Hippocampal formation (tissue), 2 donors: ENCODE data around the gene PLXND1.
"Not testable (repeated sequence)": the region's sequence is repeated elsewhere in the genome, so short reads cannot be mapped to it uniquely, and the experiment has no call there.

Experiments used
- DNase-seq, 2 donors: peaks; one replicate each; lab custom pipeline; 2025; lab: John Stamatoyannopoulos, UW

Gene PLXND1

DNA sequence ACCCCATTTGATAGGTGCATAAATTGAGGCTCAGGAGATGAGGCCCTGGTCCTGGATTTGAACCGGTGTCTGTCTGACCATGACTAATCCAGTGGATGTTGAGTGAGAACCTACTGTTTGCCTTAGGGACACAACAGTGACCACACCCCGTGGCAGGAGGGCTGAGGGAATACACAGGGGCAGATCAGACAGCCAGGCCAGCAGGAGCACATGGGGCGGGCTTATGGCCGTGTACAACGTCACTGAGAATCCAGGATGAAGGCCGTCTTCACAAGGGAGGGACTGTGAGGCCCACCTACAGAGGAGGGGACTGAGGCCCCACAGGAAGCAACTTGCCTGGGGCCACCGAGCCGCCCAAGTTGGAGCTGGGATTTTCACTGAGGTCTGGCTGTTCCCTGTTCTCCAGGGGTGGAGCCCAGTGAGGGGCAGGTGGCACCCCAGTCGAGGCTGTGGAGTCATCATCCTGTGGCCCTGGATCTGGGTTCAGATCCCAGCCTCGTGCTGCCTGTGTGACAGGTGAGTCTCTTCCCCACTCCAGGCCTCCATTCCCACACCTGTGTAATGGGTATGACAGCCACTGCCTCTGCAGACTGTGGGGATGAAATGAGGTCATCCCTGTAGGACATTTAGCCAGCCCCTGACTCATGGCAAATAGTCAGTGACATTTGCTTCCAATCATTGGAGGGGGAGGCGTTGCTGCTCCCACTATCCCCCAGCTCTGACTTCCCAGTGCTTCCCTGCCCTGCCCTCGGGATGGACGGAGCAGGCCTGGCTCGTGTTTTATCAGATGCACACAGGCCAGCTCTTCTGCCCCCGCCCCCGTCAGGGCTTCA lies 6.3 kb upstream of the PLXND1 start:
- DNase-seq: no peak

DNA sequence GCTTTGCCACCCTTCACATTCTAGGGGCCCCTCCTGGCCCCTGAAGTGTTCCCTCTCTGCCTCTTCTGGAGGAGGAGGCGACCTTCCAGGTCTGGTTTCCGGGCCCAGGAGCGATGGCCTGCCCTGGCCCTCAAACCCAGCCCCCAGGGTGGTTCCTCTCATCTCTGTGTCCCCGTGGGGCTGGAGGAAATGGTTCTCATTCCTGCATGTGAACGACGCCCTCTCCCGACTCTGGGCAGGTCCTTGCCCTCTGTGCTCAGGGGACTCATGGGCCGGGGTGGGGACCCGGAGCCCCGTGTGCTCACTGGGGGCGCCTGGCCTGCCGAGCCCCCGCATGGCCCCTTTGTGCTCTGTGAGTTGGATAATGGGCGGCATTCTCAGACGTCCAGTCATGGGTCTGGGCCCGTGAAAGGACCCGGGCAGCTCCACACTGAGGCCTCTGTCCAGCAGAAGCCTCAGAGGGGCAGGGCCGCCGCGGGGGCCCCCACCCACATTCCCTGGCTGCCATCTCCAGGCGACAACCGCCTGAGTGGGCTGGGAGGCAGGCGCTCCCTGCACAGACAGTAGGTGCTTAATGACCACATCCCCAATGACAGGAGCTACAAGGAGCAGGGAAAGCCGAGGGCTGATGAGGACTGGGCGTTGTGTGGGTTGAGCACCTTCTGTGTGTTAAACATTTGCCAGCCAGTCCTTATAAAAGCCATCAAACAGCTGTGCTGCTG lies 5.5 kb upstream of the PLXND1 start:
- no peak for DNase-seq

DNA sequence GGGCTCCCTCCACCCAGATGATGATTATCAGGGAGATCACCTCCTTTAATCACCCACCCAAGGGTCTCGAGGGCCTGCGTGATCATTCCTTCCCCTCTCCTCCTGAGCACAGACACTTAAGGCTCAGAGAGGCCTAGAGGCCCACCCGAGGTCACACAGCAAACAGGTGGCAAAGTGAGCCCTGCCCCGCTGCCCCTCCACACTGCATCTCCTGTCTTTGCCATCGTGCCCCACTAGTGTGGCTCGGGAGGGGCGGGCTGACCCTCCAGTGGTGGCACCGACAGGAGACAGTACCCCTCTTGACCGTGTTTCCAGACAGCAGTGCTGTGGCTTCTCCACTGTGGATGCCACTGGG lies 4.9 kb upstream of the PLXND1 start:
- DNase-seq: no peak

DNA sequence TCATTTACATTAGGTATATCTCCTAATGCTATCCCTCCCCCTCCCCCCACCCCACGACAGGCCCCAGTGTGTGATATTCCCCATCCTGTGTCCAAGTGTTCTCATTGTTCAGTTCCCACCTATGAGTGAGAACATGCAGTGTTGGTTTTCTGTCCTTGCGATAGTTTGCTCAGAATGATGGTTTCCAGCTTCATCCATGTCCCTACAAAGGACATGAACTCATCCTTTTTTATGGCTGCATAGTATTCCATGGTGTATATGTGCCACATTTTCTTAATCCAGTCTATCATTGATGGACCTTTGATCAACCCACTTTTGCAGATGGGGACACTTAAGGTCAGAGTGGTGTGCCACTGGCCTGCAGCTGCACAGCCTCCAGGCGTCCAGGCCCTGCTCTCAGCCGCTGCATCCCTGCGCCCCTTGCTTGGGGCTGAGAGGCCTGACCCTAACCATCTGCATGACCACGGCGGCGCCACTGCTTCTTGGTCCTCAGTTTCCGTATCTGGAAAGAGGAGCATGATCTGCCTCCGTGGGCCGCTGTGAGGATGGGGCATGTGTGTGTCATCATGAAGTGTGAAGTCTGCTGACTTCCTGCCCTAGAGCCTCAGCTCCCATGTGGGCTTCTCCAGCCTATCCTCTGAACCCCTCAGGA lies 4.4 kb upstream of the PLXND1 start:
- DNase-seq: not testable (repeated sequence)

DNA sequence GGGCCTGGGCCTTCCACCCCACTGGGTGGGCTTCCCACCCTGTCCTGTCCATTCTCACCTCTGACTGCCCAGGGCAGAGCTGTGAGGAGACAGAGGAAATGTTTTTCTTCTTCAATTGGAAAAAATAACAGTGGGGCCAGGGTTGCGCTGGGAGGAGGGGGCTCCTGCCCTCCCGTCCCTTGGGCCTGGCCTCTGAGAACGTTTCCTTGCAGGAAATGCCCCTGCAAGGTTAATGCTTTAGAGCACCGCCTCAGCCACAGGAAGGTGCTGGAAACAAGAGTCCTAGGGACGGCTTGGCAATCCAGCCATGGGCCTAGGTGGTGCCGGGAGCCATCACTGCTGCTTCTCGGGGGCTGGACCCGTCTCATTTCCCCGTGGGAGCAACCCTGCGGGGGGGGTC lies 3.8 kb upstream of the PLXND1 start:
- no peak for DNase-seq

DNA sequence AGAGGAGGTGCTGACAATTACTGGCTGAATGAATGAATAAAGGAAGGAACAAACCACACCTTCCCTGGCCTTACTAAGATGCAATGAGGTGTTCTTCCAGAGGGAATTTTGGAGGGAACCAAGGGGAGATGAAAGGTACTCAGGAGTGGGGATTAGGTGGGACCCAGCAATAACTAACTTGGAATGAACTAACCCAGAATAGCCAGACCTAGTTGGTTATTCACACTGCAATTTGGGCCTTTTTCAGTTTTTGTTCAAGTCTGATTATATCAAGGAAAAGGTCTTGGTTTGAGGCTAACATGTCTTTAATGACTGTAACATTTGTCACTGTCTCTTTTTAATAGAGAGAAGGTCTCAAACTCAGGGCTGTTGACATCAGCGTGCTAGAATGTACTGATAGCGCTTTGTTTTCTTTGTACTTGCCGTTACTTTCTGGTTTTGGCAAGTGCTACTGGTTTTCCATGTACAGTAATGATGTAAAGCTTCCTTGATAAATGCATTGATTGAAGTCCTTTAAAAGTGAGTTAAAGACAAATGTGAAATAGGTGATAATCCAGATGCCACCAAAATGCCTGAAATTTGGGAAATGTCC lies 3.2 kb upstream of the PLXND1 start:
- no peak for DNase-seq

DNA sequence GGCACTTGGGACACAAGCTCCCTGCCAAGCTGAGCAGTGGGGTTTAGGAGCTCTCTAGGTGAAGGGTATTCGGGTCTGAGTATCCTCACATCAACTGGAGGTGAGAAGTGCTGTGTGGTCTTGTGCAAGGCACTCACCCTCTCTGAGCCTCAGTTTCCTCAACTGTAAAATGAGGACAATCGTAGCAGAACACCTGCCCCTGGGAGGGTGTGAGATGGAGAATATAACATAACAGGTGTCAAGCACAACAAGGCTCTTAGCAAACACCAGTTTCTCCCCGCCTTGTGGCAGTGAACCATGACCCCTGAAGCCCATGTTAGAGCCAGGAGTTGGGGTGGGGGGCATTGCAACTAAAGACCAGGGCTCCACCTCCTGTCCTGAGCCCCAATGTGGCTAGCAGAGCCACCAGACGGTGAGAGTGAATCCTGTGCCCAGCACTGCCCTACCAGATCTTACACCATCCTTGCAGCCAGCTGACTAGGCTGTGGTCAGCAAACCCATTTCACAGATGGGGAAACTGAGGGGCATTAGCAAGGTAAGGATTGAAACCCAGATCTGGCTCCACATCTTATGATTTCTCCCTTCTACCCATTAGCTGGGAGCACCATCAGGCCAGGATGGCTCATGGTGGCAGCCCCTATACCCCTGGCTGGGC lies 2.6 kb upstream of the PLXND1 start:
- DNase-seq: no peak

DNA sequence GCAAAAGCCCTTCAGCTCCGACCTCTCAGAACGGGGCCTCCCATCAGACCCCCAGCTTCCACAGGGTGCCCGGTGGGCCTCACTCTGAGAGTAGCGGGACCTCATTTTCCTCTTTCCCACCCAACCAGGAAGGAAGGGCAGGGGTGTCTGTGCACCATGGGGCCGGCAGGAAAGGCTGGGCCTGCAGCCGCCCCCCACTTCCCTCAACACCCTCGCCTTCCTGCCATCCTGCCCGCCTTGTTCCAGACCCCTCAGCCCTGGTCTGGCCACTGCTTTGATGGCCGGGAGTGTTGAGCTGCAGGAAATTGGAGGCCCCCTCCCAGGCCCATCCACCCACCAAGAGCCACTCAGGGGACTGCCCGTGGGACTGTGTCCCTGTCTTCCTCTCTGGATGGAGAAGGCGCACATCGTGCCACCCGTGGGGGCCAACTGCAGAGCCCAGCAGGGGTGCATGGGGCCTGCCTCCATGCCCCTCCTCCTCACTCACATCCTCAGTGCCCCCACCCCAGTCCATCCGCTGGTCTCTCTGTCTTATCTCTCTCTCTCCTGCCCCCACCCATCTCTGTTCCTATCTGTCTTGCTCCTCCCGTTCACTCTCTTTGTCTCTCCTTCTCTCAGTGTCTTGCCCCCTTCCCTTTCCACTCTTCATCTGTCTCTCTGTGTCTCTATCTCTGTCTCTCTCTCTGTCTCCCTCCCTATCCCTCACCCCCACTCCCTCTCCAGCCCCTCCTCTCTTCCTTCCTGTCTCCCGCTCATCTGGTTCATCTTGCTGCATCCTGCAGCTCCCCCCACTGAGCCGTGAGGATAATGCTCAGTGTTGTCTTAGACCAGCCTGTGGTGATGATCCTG lies 1.8 kb upstream of the PLXND1 start:
- peak in 1 of 2 donors; percentile 41 for DNase-seq

DNA sequence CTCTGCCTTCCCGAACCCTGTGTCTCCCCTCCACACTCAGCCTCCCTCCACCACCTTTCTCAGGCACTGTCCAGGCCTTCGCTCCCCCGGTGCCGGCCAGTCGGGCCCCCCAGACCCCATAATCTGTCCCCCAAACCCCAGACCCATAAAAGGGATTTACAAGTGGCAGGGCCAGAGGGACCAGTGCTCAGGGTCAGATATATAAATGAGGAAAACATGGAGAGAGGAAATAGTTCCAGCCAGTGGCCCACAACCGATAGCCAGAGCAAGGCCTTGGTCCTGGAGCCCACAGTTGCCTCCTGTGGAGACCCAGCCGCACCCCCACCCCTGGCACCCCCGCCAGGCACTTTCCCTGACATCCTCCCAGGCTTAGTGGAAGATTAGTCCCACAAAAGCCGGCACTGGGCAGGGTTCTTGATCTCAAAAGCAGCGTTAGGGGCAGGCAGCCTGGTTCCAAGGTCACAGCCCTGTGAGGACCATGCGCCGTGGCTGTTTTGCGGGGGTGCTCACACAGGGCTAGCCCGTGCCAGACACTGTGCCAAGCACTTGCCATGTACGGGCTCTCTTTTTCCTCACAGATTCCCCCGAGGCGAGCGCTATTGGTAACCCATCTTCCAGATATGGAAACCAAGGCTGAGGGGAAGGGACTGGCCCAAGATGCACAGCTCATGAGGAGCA lies 1.1 kb upstream of the PLXND1 start:
- peak in 1 of 2 donors; percentile 15 for DNase-seq

DNA sequence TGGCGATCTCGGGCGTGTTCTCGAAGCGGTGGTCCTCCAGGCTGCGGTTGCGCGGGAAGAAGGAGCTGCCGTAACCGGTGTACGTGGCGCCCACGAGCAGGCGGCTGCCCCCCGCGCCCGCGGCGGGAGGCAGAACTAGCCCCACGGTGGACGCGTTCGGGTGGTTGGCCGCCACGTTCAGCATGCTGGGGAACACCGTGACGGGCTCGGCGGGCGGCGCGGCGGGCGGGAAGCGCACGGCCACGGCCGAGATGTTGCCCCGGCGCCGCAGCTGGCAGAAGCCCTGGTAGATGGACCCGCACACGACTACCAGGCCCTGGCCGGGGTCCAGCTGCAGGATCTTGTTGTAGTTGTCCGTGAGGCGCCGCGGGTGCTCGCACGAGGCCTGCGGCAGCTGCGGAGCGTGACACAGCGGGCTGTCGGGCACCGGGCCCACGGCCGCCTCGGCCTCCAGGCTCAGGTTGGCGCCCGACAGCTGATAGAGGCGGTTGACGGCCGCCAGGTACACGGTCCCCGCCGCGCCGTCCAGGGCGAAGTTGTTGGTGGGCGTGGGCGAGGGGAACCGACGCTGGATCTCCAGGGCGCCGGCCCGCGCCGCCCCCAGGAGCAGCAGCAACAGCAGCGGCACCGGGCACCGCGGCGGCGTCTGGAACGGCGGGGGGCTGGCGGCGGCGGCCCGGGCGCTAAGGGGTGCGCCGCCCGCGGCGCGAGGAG lies 397 bp downstream of the PLXND1 start:
- DNase-seq: peak in 1 of 2 donors; percentile 29

DNA sequence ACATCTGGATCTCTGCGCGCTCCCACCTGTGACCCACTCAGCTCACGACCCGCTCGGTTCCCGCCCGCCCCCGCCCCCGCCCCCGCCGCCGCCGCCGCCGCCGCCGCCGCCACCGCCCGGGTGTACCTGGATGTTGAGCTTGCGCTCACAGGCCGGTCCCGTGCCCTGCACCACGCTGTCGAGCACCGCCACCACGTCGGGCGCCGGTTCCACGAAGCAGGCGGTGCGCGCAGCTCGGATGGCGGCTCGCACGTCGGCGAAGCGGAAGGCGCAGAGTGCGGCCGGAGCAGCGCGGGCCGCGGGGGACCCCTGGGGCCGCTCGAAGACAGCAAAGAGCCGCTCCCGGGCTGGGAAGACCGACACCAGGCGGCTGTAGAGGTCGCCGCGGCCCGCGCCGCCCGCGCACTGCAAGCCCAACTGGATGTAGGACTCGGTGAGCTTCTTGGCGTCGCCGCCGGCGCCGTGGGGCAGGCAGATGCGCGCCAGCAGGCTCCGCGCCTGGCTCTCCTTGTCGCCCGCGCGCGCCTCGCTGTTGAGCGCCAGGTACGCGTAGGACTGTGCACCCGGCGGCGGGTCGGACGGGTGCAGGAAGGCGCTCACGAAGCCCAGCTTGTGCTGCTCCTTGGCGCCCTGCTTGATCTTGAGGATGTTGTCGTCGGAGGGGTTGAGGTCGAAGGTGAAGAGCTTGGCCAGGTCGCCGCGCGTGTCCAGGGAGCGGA lies 1.1 kb downstream of the PLXND1 start:
- peak in 1 of 2 donors; percentile 34 for DNase-seq

DNA sequence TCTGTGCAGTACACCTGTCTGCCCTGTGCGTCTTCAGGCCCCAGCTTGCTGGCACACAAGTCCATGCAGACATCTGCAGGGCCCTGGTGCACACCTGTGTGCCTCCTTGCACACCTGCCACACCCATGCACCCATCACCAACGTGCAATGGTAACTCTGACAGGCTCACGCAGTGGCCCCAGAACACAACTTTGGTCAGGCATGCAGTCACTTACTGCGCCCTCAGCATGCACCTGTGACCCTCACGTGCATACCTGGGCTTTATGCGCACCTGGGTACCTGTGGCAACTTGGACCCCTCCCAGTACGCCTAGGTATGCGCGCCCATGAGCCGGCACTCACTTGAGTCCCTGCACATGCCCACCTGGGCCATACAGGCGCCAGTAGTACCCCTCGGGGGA lies 1.7 kb downstream of the PLXND1 start:
- DNase-seq: no peak

DNA sequence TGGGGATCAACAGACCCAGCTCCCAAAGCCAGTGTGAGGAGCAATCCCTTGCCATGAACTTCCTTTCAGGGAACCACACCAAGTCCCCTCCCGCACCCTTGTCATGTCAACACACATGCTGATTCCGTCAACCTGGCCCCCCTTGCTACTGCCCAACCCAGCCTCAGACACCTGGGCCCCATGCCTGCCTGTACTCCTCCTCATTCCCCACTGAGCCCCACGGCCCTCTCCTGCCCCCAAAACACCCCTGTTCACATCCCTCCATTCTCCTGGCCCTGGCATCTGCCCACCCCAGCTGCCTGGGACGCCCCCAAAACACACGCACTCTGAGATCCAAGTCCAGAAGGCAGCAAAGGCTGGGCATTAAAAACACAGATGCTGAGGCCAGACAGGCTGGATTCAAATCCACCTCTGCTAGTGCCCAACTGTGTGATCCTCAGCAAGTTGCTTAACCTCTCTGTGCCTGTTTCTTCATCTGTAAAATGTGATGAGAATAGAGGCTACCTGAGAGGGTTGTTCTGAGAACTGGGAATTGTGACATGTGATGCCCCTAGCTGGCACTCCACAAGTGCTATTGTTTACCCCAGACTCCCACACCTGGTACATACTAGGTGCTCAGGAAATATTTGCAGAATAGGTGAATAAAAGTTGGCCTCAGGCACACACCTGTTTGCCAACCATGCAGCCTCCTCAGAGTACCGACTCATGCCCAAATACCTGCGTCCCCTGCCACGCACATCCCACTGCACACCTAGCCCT lies 2.3 kb downstream of the PLXND1 start:
- DNase-seq: no peak

DNA sequence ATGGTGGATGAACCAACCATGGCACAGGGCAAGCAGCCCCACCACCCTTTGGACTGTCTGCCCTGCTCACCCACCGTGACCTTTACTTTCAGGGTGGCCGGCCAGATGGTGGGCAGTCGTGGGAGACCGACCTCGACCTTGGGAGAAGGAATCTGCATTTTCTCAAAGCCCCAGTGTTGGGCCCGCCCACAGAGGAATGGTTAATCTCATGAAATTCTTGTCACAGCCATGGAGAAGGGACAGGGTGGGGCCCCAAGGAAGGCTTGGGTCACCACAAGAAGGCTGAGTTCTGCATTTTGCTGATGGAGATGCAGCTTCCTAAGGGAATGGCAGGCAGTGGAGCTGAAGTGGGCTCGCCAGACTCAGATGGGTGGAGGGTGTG lies 2.9 kb downstream of the PLXND1 start:
- DNase-seq: no peak

DNA sequence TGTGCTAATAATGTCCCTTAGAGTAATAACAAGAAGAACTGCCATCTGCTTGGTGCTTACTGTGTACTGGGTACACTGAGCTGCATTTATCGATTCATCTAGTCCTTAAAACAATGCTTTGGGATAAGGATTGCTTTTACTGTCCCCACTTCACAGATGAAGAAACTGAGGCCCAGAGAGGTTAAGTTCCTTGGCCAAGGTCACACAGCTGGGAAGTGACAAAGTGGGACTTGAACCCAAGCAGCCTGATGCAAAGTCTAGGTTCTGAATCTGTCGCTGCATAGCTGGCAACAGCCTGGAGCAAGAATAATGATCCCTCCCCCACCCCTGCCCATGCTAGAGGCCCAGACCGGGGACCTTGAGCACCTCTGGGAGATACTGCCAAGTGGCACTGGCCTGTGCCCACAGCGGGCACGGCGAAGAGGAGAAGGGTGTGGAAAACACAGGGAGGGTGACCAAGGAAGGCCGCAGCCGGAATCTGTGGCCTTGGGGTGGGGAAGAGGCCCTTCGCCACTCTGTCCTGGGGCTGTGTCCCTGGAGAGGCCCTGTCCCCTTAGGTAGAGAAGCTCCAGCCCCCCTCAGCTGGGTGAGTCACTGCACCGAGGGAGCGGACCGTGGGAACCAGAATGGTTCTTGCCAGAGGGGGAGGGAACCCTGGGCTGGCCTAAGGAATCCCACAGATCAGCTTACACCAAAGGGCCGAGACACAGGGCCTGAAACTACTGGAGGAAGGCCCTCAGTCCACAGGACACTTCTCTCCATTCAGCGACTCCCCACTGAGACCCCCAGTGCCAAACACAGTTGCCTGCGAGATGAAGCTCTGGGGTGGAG lies 3.5 kb downstream of the PLXND1 start:
- no peak for DNase-seq

DNA sequence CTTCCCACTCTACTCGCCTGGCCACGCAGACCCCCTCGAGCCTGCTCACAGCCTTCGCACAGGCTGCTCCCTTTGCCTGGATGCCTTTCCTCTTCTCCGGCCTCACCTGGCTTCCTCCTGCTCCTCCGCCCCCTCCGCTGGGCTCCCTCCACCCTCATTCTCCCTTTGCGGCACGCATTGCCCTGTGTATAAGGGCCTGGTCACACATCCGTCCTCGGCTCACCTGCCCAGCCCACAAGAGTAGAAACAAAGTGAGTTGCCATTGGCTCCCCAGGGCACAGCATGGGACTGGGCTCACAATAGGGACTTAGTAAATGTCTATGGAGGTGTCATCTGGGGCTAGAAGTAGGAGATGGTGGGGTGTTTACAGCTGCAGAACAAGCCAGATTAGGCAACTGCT lies 4.2 kb downstream of the PLXND1 start:
- DNase-seq: no peak

DNA sequence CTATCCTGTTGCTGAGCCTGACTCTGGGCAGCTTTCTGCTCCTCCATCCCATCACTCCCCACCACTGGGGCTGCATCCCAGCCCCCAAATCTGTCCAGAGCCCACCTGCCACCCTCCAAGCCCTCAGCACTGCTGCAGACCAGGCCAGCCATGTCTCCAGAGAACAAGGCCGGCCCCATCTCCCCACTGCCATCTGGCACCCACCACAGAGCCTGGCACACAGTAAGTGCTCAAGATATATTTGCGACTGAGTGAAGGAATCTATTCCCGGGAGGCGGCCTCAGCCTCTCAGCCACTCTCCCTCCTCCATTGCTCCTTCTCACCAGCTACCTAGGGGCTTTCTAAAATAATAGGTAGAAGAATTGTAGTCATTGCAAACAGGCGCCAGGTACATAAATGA lies 4.8 kb downstream of the PLXND1 start:
- no peak for DNase-seq

DNA sequence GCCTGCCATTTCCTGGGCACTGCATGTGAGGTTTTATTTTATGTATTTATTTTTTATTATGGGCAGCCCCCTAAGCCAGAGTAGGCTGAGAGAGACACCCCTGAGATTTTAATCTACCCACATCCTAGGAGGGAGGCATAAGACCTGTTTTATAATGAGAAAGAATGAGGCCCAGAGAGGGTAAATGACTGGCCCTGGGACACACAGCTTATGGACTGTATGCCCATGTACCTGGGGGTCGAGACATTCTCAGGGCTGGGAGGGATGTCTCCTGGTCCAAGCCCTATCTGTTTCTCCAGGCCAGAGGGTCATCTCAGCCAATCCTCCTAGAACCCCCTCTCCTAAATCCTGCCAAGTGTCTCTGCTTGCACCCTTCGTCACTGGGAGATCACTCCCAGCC lies 6.1 kb downstream of the PLXND1 start:
- no peak for DNase-seq
